Measurements from ENCODE around the gene KRTAP16-1.

DNA sequence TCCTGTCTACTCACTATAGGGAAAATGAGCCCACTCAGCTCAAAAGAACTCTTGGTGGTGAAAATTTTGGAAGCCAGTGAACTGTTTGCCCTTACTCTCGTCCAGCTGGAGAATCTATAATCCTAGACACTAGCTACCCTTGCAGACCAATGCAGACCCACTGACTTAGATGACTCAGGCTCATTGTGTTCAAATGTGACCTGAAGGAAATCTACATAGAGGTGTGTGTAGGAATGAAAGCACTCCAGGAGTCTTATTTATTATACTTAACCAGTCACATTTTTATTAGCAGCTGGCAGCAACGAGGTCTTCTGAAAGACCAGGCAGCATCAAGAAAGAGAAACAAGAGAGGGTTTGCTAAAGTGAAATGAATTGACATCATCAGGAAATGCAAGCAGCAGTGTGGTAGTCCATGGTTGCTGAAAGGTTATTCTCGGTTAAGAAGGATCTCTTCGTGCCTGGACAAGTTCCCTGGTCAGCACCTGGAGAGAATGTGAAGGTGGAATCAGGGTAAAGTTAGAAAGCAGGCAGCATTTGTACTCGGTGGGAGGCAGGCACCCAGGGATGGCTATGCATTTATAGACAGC is 7.8 kb downstream of the KRTAP16-1 start:
- TF ChIP-seq, protein P1, sequence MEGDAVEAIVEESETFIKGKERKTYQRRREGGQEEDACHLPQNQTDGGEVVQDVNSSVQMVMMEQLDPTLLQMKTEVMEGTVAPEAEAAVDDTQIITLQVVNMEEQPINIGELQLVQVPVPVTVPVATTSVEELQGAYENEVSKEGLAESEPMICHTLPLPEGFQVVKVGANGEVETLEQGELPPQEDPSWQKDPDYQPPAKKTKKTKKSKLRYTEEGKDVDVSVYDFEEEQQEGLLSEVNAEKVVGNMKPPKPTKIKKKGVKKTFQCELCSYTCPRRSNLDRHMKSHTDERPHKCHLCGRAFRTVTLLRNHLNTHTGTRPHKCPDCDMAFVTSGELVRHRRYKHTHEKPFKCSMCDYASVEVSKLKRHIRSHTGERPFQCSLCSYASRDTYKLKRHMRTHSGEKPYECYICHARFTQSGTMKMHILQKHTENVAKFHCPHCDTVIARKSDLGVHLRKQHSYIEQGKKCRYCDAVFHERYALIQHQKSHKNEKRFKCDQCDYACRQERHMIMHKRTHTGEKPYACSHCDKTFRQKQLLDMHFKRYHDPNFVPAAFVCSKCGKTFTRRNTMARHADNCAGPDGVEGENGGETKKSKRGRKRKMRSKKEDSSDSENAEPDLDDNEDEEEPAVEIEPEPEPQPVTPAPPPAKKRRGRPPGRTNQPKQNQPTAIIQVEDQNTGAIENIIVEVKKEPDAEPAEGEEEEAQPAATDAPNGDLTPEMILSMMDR (IDR thresholded peaks at IDR 0.05; ENCODE audit: low read depth, low read length), result no peak
- TF ChIP-seq EZH2phosphoT487 (IDR thresholded peaks at IDR 0.05; ENCODE audit: low read depth), result no peak
